ENCODE measurements around the gene SEC16A. TPM values are rescaled to one million over a fixed set of nuclear protein-coding genes. Genes with fewer than 3 reads are reported as not detected.

The SEC16A gene
- total RNA-seq, 1 donor from 2014 or later: 78.8 TPM

DNA sequence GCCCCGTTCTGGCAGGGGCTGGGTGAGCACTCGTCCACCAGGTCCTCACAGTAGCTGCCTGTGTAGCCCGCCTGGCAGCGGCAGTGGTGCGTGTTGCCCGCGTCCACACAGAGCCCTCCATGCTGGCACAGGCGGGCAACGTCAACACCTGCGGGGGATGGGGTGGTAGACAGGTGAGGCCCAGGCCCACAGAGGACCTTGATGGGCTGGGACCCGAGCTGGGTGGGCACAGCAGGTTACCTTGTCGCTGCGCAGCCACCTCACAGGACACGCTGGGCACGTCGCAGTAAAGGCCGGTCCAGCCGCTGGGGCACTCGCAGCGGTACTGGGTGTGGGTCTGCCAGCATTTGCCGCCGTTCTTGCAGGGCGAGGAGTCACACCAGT is 25.1 kb upstream of the SEC16A start:
- intact Hi-C loops (cut with micrococcal nuclease): no loop called here
- TF ChIP-seq, protein P1, sequence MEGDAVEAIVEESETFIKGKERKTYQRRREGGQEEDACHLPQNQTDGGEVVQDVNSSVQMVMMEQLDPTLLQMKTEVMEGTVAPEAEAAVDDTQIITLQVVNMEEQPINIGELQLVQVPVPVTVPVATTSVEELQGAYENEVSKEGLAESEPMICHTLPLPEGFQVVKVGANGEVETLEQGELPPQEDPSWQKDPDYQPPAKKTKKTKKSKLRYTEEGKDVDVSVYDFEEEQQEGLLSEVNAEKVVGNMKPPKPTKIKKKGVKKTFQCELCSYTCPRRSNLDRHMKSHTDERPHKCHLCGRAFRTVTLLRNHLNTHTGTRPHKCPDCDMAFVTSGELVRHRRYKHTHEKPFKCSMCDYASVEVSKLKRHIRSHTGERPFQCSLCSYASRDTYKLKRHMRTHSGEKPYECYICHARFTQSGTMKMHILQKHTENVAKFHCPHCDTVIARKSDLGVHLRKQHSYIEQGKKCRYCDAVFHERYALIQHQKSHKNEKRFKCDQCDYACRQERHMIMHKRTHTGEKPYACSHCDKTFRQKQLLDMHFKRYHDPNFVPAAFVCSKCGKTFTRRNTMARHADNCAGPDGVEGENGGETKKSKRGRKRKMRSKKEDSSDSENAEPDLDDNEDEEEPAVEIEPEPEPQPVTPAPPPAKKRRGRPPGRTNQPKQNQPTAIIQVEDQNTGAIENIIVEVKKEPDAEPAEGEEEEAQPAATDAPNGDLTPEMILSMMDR (IDR thresholded peaks at IDR 0.05): no peak
- no peaks in the 10 kb centered on the region for H3K27me3 Mint-ChIP-seq
- H3K9me3 Mint-ChIP-seq: no peaks in the 10 kb centered on the region
- no peak for ATAC-seq (ENCODE audit: low read depth)
- H3K4me3 Mint-ChIP-seq: no peak overlapping the region
- no peak for DNase-seq
- H3K36me3 Mint-ChIP-seq (ENCODE audit: low read depth): peaks cover 56% of the 10 kb centered on the region
- ChIA-PET POLR2A (no interaction called here), CTCF (no interaction called here)
- H3K4me1 Mint-ChIP-seq: no peaks in the 10 kb centered on the region
- H3K27ac Mint-ChIP-seq: no peak overlapping the region

DNA sequence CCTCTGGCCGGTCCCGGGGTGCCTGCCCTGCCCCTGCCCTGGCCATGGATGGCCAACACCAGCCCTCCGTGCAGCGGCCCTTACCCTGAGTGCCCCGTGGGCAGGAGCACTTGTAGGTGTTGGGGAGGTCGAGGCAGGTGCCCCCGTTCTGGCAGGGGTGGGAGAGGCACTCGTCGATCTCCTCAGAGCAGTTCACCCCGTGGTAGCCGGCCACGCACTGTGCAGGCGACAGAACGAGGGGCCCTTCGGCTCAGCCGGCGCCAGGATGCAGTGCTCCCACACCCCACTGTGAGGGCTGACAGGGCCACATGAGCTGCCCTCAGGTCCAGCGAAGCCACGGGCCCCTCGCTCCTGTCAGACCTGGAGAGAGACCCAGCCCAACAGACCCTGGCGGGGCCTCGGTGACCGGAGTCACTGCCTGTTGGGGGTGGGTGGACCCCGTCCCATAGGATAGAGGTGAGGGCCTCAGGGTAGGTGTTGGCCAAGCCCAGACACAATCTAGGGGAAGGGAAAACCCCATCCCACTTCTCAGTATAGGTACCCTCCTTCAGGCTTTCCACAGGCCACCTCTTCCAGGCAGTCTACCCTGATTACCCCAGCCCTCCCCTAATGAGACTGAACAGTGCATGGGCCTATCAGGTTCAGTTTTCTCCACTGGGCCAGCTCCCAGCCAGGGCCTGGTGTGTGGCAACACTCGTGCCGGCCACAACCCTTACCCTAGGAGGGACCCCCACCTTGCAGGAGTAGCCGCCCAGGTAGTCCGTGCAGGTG is 24.6 kb upstream of the SEC16A start:
- DNase-seq (no peak), ATAC-seq (ENCODE audit: low read depth) (no peak)
- CTCF ChIA-PET: no interaction called here
- H3K27ac Mint-ChIP-seq: no peak overlapping the region
- intact Hi-C loops (cut with micrococcal nuclease): no loop called here
- peaks cover 60% of the 10 kb centered on the region for H3K36me3 Mint-ChIP-seq (ENCODE audit: low read depth)
- no peaks in the 10 kb centered on the region for H3K4me1 Mint-ChIP-seq
- H3K27me3 Mint-ChIP-seq: no peaks in the 10 kb centered on the region
- TF ChIP-seq, protein P1 (IDR thresholded peaks at IDR 0.05): no peak
- POLR2A ChIA-PET: no interaction called here
- H3K9me3 Mint-ChIP-seq: no peaks in the 10 kb centered on the region
- H3K4me3 Mint-ChIP-seq: no peak overlapping the region

DNA sequence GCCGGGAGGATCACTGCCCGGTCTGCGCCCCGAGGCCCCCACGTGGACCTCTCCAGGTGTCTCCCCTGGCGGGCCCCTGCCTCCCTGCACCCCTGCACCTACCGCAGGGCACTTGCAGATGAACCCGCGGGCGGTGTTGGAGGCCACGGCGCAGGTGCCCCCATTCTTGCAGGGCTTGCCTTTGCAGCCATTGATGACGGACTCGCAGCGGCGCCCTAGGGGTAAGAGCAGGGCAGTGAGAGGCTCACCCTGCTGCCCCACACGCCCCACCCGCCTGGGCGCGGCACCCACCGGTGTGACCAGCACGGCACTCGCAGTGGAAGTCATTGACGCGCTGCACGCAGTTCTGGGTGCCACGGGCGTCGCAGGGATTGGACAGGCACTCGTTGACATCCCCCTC is 23.6 kb upstream of the SEC16A start:
- H3K4me1 Mint-ChIP-seq: no peaks in the 10 kb centered on the region
- no peak overlapping the region for H3K27ac Mint-ChIP-seq
- H3K36me3 Mint-ChIP-seq (ENCODE audit: low read depth): peaks cover 61% of the 10 kb centered on the region
- no peak overlapping the region for H3K4me3 Mint-ChIP-seq
- DNase-seq (no peak), ATAC-seq (ENCODE audit: low read depth) (no peak)
- TF ChIP-seq, protein P1 (IDR thresholded peaks at IDR 0.05): no peak
- no peaks in the 10 kb centered on the region for H3K27me3 Mint-ChIP-seq
- POLR2A ChIA-PET: no interaction called here
- intact Hi-C loops (cut with micrococcal nuclease): no loop called here
- H3K9me3 Mint-ChIP-seq: no peaks in the 10 kb centered on the region
- CTCF ChIA-PET: interaction anchor here (0.7 kb wide), 1 partner anchor 125 kb away, joined by 3 read pairs; no protein-coding TSS in a partner anchor

- no peaks in the 10 kb centered on the region for H3K27me3 Mint-ChIP-seq
- ATAC-seq (ENCODE audit: low read depth) (no peak), DNase-seq (no peak)
- TF ChIP-seq, protein P1 (IDR thresholded peaks at IDR 0.05): no peak
- no peak overlapping the region for H3K27ac Mint-ChIP-seq
- peaks cover 60% of the 10 kb centered on the region for H3K36me3 Mint-ChIP-seq (ENCODE audit: low read depth)
- intact Hi-C loops (cut with micrococcal nuclease): no loop called here
- H3K4me3 Mint-ChIP-seq: no peak overlapping the region
- no peaks in the 10 kb centered on the region for H3K4me1 Mint-ChIP-seq
- ChIA-PET POLR2A (no interaction called here), CTCF (interaction anchor here (0.7 kb wide), 1 partner anchor 124 kb away, joined by 3 read pairs; no protein-coding TSS in a partner anchor)
- no peaks in the 10 kb centered on the region for H3K9me3 Mint-ChIP-seq
Observed at GRCh38 chr9:136505406-136506403, 22.9 kb upstream of the SEC16A start.

Measured in activated B cell treated with CpG ODN at 0.5 μM for 24 hours (primary cell).